ENCODE results near the gene ATP8A1.

Gene ATP8A1

GRCh38 chr4:42363614-42364013, 293.3 kb downstream of the ATP8A1 start:
- TF ChIP-seq CTCF (IDR thresholded peaks at IDR 0.05; ENCODE audit: poor library complexity, severe bottlenecking) = no peak
- Histone ChIP-seq H3K9me3 (ENCODE audit: severe bottlenecking) (no peaks in the 10 kb centered on the region), H3K4me3 (ENCODE audit: severe bottlenecking) (no peak overlapping the region), H3K36me3 (ENCODE audit: low read depth) (no peaks in the 10 kb centered on the region), H3K27me3 (ENCODE audit: insufficient read depth, poor library complexity, severe bottlenecking) (no peaks in the 10 kb centered on the region), H3K4me1 (ENCODE audit: insufficient read depth, poor library complexity, severe bottlenecking) (no peaks in the 10 kb centered on the region), H3K27ac (ENCODE audit: poor library complexity, severe bottlenecking) (no peak overlapping the region)
- DNase-seq (ENCODE audit: low spot score) (no peak), ATAC-seq (ENCODE audit: low read depth) (no peak)

GRCh38 chr4:42362591-42362990, 294.3 kb downstream of the ATP8A1 start:
- ATAC-seq (ENCODE audit: low read depth) = no peak

GRCh38 chr4:42361456-42361855, 295.4 kb downstream of the ATP8A1 start:
- Histone ChIP-seq H3K36me3 (ENCODE audit: low read depth) (no peaks in the 10 kb centered on the region), H3K4me3 (ENCODE audit: severe bottlenecking) (no peak overlapping the region), H3K9me3 (ENCODE audit: severe bottlenecking) (no peaks in the 10 kb centered on the region), H3K27me3 (ENCODE audit: insufficient read depth, poor library complexity, severe bottlenecking) (peaks cover 2% of the 10 kb centered on the region), H3K4me1 (ENCODE audit: insufficient read depth, poor library complexity, severe bottlenecking) (no peaks in the 10 kb centered on the region), H3K27ac (ENCODE audit: poor library complexity, severe bottlenecking) (no peak overlapping the region)
- no peak for ATAC-seq (ENCODE audit: low read depth)
- DNase-seq (ENCODE audit: low spot score) = no peak
- TF ChIP-seq CTCF (IDR thresholded peaks at IDR 0.05; ENCODE audit: poor library complexity, severe bottlenecking) = no peak

More at GRCh38 chr4:42362591-42362990, 294.3 kb downstream of the ATP8A1 start:
- Histone ChIP-seq H3K27ac (ENCODE audit: poor library complexity, severe bottlenecking) (no peak overlapping the region), H3K9me3 (ENCODE audit: severe bottlenecking) (no peaks in the 10 kb centered on the region), H3K36me3 (ENCODE audit: low read depth) (no peaks in the 10 kb centered on the region), H3K4me3 (ENCODE audit: severe bottlenecking) (no peak overlapping the region), H3K4me1 (ENCODE audit: insufficient read depth, poor library complexity, severe bottlenecking) (no peaks in the 10 kb centered on the region), H3K27me3 (ENCODE audit: insufficient read depth, poor library complexity, severe bottlenecking) (no peaks in the 10 kb centered on the region)
- DNase-seq (ENCODE audit: low spot score) = no peak
- no peak for TF ChIP-seq CTCF (IDR thresholded peaks at IDR 0.05; ENCODE audit: poor library complexity, severe bottlenecking)

GRCh38 chr4:42360256-42360669, 296.6 kb downstream of the ATP8A1 start:
- DNase-seq (ENCODE audit: low spot score) = no peak
- H3K4me1 ChIP-seq (ENCODE audit: insufficient read depth, poor library complexity, severe bottlenecking) = no peaks in the 10 kb centered on the region
- no peak for ATAC-seq (ENCODE audit: low read depth)
- no peak overlapping the region for H3K27ac ChIP-seq (ENCODE audit: poor library complexity, severe bottlenecking)
- H3K27me3 ChIP-seq (ENCODE audit: insufficient read depth, poor library complexity, severe bottlenecking) = peaks cover 4% of the 10 kb centered on the region
- H3K4me3 ChIP-seq (ENCODE audit: severe bottlenecking) = no peak overlapping the region
- no peaks in the 10 kb centered on the region for H3K36me3 ChIP-seq (ENCODE audit: low read depth)
- TF ChIP-seq CTCF (IDR thresholded peaks at IDR 0.05; ENCODE audit: poor library complexity, severe bottlenecking) = no peak
- no peaks in the 10 kb centered on the region for H3K9me3 ChIP-seq (ENCODE audit: severe bottlenecking)

GRCh38 chr4:42359711-42360110, 297.2 kb downstream of the ATP8A1 start:
- Histone ChIP-seq H3K27ac (ENCODE audit: poor library complexity, severe bottlenecking) (no peak overlapping the region), H3K4me1 (ENCODE audit: insufficient read depth, poor library complexity, severe bottlenecking) (no peaks in the 10 kb centered on the region), H3K4me3 (ENCODE audit: severe bottlenecking) (no peak overlapping the region), H3K27me3 (ENCODE audit: insufficient read depth, poor library complexity, severe bottlenecking) (peaks cover 4% of the 10 kb centered on the region), H3K36me3 (ENCODE audit: low read depth) (no peaks in the 10 kb centered on the region), H3K9me3 (ENCODE audit: severe bottlenecking) (no peaks in the 10 kb centered on the region)
- ATAC-seq (ENCODE audit: low read depth) = no peak
- TF ChIP-seq CTCF (IDR thresholded peaks at IDR 0.05; ENCODE audit: poor library complexity, severe bottlenecking) = no peak
- no peak for DNase-seq (ENCODE audit: low spot score)
